RWPE2 (cell line): ENCODE data around the gene SIRT6.

ENCODE experiments used
- ATAC-seq: fragments of 200-7000 bp; cut with Tn5 transposase; 3 replicates; pipeline ENCODE4 v1.9.1; 2021; ENCODE audit warnings: low read depth
- DNase-seq: peaks from one replicate; pipeline ENCODE4 v3.0.0-alpha.2; 2020; ENCODE audit warnings: low spot score
- H3K27ac ChIP-seq: fragments of 450-650 bp; 2 replicates; pipeline ENCODE4 v1.5.1; 2017; ENCODE audit warnings: mild to moderate bottlenecking; ENCODE audit not compliant: poor library complexity, severe bottlenecking
- H3K27me3 ChIP-seq: fragments of 250-450 bp; sonication (Bioruptor Pico); 2 replicates; pipeline ENCODE4 v1.5.1; 2021; ENCODE audit warnings: mild to moderate bottlenecking, moderate library complexity; ENCODE audit not compliant: insufficient read depth, poor library complexity, severe bottlenecking
- H3K36me3 ChIP-seq: fragments of 250-450 bp; sonication (Bioruptor Pico); 2 replicates; pipeline ENCODE4 v1.5.1; 2020; ENCODE audit warnings: low read depth, mild to moderate bottlenecking, moderate library complexity
- H3K4me1 ChIP-seq: fragments of 250-450 bp; sonication (Bioruptor Pico); 2 replicates; pipeline ENCODE4 v1.5.1; 2021; ENCODE audit warnings: mild to moderate bottlenecking, moderate library complexity; ENCODE audit not compliant: insufficient read depth, poor library complexity, severe bottlenecking
- H3K4me3 ChIP-seq: fragments of 250-450 bp; sonication (Bioruptor Pico); 2 replicates; pipeline ENCODE4 v1.5.1; 2021; ENCODE audit warnings: mild to moderate bottlenecking, moderate library complexity; ENCODE audit not compliant: severe bottlenecking
- H3K9me3 ChIP-seq: fragments of 250-450 bp; sonication (Bioruptor Pico); 2 replicates; pipeline ENCODE4 v1.5.1; 2021; ENCODE audit warnings: mild to moderate bottlenecking, moderate library complexity; ENCODE audit not compliant: severe bottlenecking
- CTCF ChIP-seq: fragments of 450-650 bp; IDR thresholded peaks from one replicate; pipeline ENCODE4 v1.5.1; 2017; ENCODE audit warnings: mild to moderate bottlenecking, moderate library complexity; ENCODE audit not compliant: poor library complexity, severe bottlenecking

SIRT6 gene

GRCh38 chr19:4217429-4218264, 35.3 kb upstream of the SIRT6 start:
- DNase-seq (no peak), ATAC-seq (no peak)
- H3K4me3 ChIP-seq, result no peak overlapping the region
- H3K9me3 ChIP-seq, result no peaks in the 10 kb centered on the region
- H3K4me1 ChIP-seq, result no peaks in the 10 kb centered on the region
- H3K27ac ChIP-seq, result no peak overlapping the region
- no peaks in the 10 kb centered on the region for H3K27me3 ChIP-seq
- no peaks in the 10 kb centered on the region for H3K36me3 ChIP-seq
- no peak for TF ChIP-seq CTCF

GRCh38 chr19:4216846-4217245, 34.5 kb upstream of the SIRT6 start:
- no peaks in the 10 kb centered on the region for H3K36me3 ChIP-seq
- ATAC-seq (no peak), DNase-seq (no peak)
- H3K4me3 ChIP-seq, result no peak overlapping the region
- TF ChIP-seq CTCF, result no peak
- H3K9me3 ChIP-seq, result no peaks in the 10 kb centered on the region
- H3K4me1 ChIP-seq, result no peaks in the 10 kb centered on the region
- H3K27ac ChIP-seq, result no peak overlapping the region
- H3K27me3 ChIP-seq, result no peaks in the 10 kb centered on the region

GRCh38 chr19:4215807-4216206, 33.4 kb upstream of the SIRT6 start:
- DNase-seq, result no peak
- ATAC-seq, result no peak

GRCh38 chr19:4213116-4213515, 30.8 kb upstream of the SIRT6 start:
- Histone ChIP-seq H3K9me3 (no peaks in the 10 kb centered on the region), H3K4me3 (no peak overlapping the region), H3K36me3 (no peaks in the 10 kb centered on the region), H3K4me1 (no peaks in the 10 kb centered on the region), H3K27ac (no peak overlapping the region), H3K27me3 (no peaks in the 10 kb centered on the region)
- no peak for TF ChIP-seq CTCF
- ATAC-seq (no peak), DNase-seq (no peak)

More at GRCh38 chr19:4215807-4216206, 33.4 kb upstream of the SIRT6 start:
- H3K9me3 ChIP-seq, result no peaks in the 10 kb centered on the region
- H3K4me1 ChIP-seq, result no peaks in the 10 kb centered on the region
- H3K4me3 ChIP-seq, result no peak overlapping the region
- H3K27ac ChIP-seq, result no peak overlapping the region
- TF ChIP-seq CTCF, result no peak
- H3K36me3 ChIP-seq, result no peaks in the 10 kb centered on the region
- H3K27me3 ChIP-seq, result no peaks in the 10 kb centered on the region

GRCh38 chr19:4210166-4210731, 27.9 kb upstream of the SIRT6 start:
- Histone ChIP-seq H3K27ac (no peak overlapping the region), H3K9me3 (no peaks in the 10 kb centered on the region), H3K27me3 (no peaks in the 10 kb centered on the region), H3K4me3 (no peak overlapping the region), H3K36me3 (no peaks in the 10 kb centered on the region), H3K4me1 (no peaks in the 10 kb centered on the region)
- ATAC-seq (no peak), DNase-seq (no peak)
- TF ChIP-seq CTCF, result no peak
